ENCODE data around the gene IFT81. TPM values are rescaled to one million over a fixed set of nuclear protein-coding genes. Genes with fewer than 3 reads are reported as not detected.

IFT81 gene
- total RNA-seq, 1 experiment from 2014 or later: 15.5 TPM

DNA sequence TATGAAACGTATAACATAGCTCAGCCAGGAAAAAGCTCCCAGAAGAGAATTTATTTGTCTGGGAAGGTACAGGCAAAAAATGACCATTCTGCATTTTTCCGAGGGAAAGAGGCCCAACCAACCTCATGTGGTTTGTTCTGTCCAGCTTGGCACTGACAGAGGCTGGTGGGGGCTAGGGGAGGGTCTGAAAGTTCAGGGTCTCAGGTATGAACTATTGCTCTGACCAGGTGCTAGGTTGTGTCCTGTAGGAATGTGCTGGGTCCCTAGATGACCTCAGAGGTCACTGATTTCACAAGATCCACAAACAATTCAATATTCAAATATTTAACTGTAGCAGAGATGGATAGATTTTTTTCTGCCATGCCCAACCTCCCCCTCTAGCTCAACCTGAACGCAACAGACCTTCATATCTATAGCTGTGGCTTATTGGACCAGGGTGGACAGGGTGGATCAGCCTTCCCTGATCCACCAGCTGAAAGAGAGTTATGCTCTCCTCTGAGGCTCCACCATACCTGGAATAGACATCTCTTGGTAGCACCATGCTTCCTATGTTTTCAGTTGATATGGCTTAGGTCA, 32.9 kb upstream of the IFT81 start:
- no peak for DNase-seq (ENCODE audit: low read depth, low spot score)
- H3K9me3 ChIP-seq (ENCODE audit: control insufficient read depth, insufficient read depth, low read depth, low read length): no peaks in the 10 kb centered on the region
- ChIA-PET CTCF (interaction anchor here (0.6 kb wide), 1 partner anchor 8 kb away, joined by 10 read pairs; no protein-coding TSS in a partner anchor), POLR2A (interaction anchor here (0.6 kb wide), 1 partner anchor 15 kb away, joined by 19 read pairs; no protein-coding TSS in a partner anchor)
- no peaks in the 10 kb centered on the region for H3K4me1 ChIP-seq (ENCODE audit: control insufficient read depth, insufficient read depth, low read length)
- in situ Hi-C loops (cut with HindIII; ENCODE audit: low pct_unique_long_range_greater_than_20kb, low sequenced_read_pairs): no loop called here
- H3K27ac ChIP-seq (ENCODE audit: low read length): no peak overlapping the region
- no peaks in the 10 kb centered on the region for H3K36me3 ChIP-seq (ENCODE audit: control insufficient read depth, insufficient read depth, low read length)
- no TSS peak for BruUV-seq (replicated peaks)
- TF ChIP-seq SIN3A (IDR thresholded peaks at IDR 0.05; ENCODE audit: borderline replicate concordance, insufficient read depth, low read depth, low read length): no peak
- TF ChIP-seq CTCF (IDR thresholded peaks at IDR 0.05): no peak
- TF ChIP-seq TCF7L2 (IDR thresholded peaks at IDR 0.05; ENCODE audit: low read depth, low read length): no peak
- no peak for TF ChIP-seq REST (IDR thresholded peaks at IDR 0.05; ENCODE audit: insufficient read depth in 1 of 2, low read depth in 2 of 2, low read length in 1 of 2)
- no peak for TF ChIP-seq POLR2AphosphoS5 (IDR thresholded peaks at IDR 0.05; ENCODE audit: low read depth, low read length)
- ATAC-seq: no peak
- no peak overlapping the region for H3K4me3 ChIP-seq (ENCODE audit: low read depth in 2 of 2, low read length in 2 of 2)
- H3K27me3 ChIP-seq (ENCODE audit: control insufficient read depth, insufficient read depth, low read length): no peaks in the 10 kb centered on the region
- intact Hi-C loops (cut with micrococcal nuclease; ENCODE audit: unreplicated experiment): no loop called here

DNA sequence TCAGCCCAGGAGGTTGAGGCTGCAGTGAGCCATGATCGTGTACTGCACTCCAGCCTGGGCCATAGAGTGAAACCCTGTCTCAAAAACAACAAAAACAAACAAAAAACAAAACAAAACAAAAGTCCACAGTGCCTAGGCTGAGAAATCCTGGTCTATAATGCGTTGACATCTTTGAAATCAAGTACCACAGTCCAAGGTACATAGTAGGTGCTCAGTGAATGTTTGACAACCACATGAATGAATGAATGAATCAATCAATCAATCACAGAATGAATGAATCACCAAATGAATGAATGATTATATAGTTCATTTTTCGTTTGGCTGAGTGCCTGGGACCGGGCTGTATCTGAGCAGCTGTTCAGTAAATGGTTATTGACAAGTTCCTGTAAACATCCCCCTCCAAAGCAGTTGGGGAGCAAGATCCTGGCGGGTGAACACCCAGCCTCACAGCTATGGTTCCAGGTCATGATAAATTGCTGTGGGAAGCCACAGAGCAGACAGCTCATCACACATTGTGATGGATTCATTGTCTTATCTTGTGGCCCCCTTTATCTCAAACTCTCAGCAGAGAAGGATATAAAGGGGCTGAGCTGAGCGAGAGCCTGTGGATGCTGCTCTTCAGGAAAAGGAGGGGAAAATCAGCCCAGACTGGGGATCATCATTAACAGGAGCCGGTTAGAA, 30.4 kb upstream of the IFT81 start:
- H3K4me1 ChIP-seq (ENCODE audit: control insufficient read depth, insufficient read depth, low read length): no peaks in the 10 kb centered on the region
- no peak overlapping the region for H3K27ac ChIP-seq (ENCODE audit: low read length)
- no peaks in the 10 kb centered on the region for H3K36me3 ChIP-seq (ENCODE audit: control insufficient read depth, insufficient read depth, low read length)
- H3K9me3 ChIP-seq (ENCODE audit: control insufficient read depth, insufficient read depth, low read depth, low read length): no peaks in the 10 kb centered on the region
- DNase-seq (ENCODE audit: low read depth, low spot score) (no peak), ATAC-seq (no peak)
- BruUV-seq (replicated peaks): no TSS peak
- in situ Hi-C loops (cut with HindIII; ENCODE audit: low pct_unique_long_range_greater_than_20kb, low sequenced_read_pairs) (no loop called here), intact Hi-C loops (cut with micrococcal nuclease; ENCODE audit: unreplicated experiment) (no loop called here)
- H3K4me3 ChIP-seq (ENCODE audit: low read depth in 2 of 2, low read length in 2 of 2): no peak overlapping the region
- CTCF ChIA-PET: no interaction called here
- no peaks in the 10 kb centered on the region for H3K27me3 ChIP-seq (ENCODE audit: control insufficient read depth, insufficient read depth, low read length)
- POLR2A ChIA-PET: no interaction called here
- no peak for TF ChIP-seq SIN3A (IDR thresholded peaks at IDR 0.05; ENCODE audit: borderline replicate concordance, insufficient read depth, low read depth, low read length)
- TF ChIP-seq REST (IDR thresholded peaks at IDR 0.05; ENCODE audit: insufficient read depth in 1 of 2, low read depth in 2 of 2, low read length in 1 of 2): no peak
- no peak for TF ChIP-seq CTCF (IDR thresholded peaks at IDR 0.05)
- no peak for TF ChIP-seq POLR2AphosphoS5 (IDR thresholded peaks at IDR 0.05; ENCODE audit: low read depth, low read length)
- TF ChIP-seq TCF7L2 (IDR thresholded peaks at IDR 0.05; ENCODE audit: low read depth, low read length): no peak

All from Panc1 (cell line).